ENCODE measurements around the gene EYS.

DNA sequence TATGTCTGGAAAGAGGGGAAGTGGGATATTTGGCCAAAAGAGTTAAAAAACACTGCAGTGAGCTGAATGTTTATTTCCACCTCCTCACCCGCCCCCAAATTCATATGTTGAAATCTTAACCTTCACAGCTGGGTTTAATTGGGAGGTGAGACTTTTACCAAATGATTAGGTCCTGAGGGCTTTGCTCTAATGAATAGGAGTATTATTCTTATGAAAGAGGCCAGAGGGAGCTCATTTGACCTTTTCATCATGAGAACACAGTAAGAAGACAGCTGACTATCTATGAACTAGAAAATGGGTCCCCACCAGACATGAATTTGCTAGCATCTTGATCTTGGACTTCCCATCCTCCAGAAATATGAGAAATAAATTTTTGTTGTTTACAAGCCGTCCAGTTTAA lies 1042.5 kb downstream of the EYS start:
- TF ChIP-seq GATA2 (IDR thresholded peaks at IDR 0.05; ENCODE audit: low read depth, low read length), result no peak
- no peak for TF ChIP-seq GATA3 (IDR thresholded peaks at IDR 0.05; ENCODE audit: low read depth, low read length)

All from SH-SY5Y (cell line).